HK-2 (cell line): ENCODE measurements around the gene C1orf105.
"Not testable (repeated sequence)": the region's sequence is repeated elsewhere in the genome, so short reads cannot be mapped to it uniquely, and the experiment has no call there.

Experiments
- DNase-seq: peaks from one replicate; pipeline ENCODE4 v3.0.0-alpha.2; 2018; ENCODE audit not compliant: unreplicated experiment

C1orf105 gene

GRCh38 chr1:172487550-172487949 is 67.1 kb downstream of the C1orf105 start:
- no peak for DNase-seq

GRCh38 chr1:172488393-172488792 is 67.9 kb downstream of the C1orf105 start:
- DNase-seq, result no peak

- no peak for DNase-seq
Measured at GRCh38 chr1:172489847-172490246, 69.4 kb downstream of the C1orf105 start.

GRCh38 chr1:172492421-172492820 is 71.9 kb downstream of the C1orf105 start:
- DNase-seq, result no peak

GRCh38 chr1:172494166-172494565 is 73.7 kb downstream of the C1orf105 start:
- DNase-seq, result no peak

- not testable (repeated sequence) for DNase-seq
Measured at GRCh38 chr1:172496127-172496526, 75.6 kb downstream of the C1orf105 start.

GRCh38 chr1:172496678-172497077 is 76.2 kb downstream of the C1orf105 start:
- DNase-seq, result no peak

- peak; percentile 18 for DNase-seq
Measured at GRCh38 chr1:172497230-172497629, 76.7 kb downstream of the C1orf105 start.

GRCh38 chr1:172498857-172499256 is 78.4 kb downstream of the C1orf105 start:
- no peak for DNase-seq

- DNase-seq, result peak; percentile 54
Measured at GRCh38 chr1:172499636-172500141, 79.2 kb downstream of the C1orf105 start.

GRCh38 chr1:172500207-172500606 is 79.7 kb downstream of the C1orf105 start:
- DNase-seq, result no peak

- DNase-seq, result no peak
Measured at GRCh38 chr1:172507741-172508140, 87.3 kb downstream of the C1orf105 start.

GRCh38 chr1:172510479-172510878 is 90.0 kb downstream of the C1orf105 start:
- no peak for DNase-seq

GRCh38 chr1:172512591-172512990 is 92.1 kb downstream of the C1orf105 start:
- DNase-seq, result no peak

GRCh38 chr1:172513479-172513878 is 93.0 kb downstream of the C1orf105 start:
- DNase-seq, result no peak

GRCh38 chr1:172514108-172514507 is 93.6 kb downstream of the C1orf105 start:
- DNase-seq, result no peak

- DNase-seq, result no peak
Measured at GRCh38 chr1:172515436-172515835, 95.0 kb downstream of the C1orf105 start.

- no peak for DNase-seq
Measured at GRCh38 chr1:172515927-172516326, 95.4 kb downstream of the C1orf105 start.

- no peak for DNase-seq
Measured at GRCh38 chr1:172517081-172517480, 96.6 kb downstream of the C1orf105 start.

- no peak for DNase-seq
Measured at GRCh38 chr1:172517545-172517944, 97.1 kb downstream of the C1orf105 start.
